Activated CD8-positive, alpha-beta memory T cell treated with anti-CD3 and anti-CD28 coated beads for 36 hours (primary cell): ENCODE measurements around the gene ARID3B. TPM values are rescaled to one million over a fixed set of nuclear protein-coding genes. Genes with fewer than 3 reads are reported as not detected.

Experiments used
- CTCF ChIA-PET: fragments of 350-600 bp; sonication (Branson Sonifier 250); formaldehyde crosslinking; loops from one replicate; lab custom pipeline; 2021; ENCODE audit warnings: antibody characterized with exemption; lab: Charles Lee
- POLR2A ChIA-PET: fragments of 350-600 bp; sonication (Branson Sonifier 250); formaldehyde crosslinking; loops from one replicate; lab custom pipeline; 2021; ENCODE audit warnings: antibody characterized with exemption; lab: Charles Lee
- total RNA-seq, 2 experiments: library from RNA; stranded (reverse); gene quantifications; one replicate each; pipeline ENCODE4 v1.2.3, GENCODE V29; 2021

Gene ARID3B
- total RNA-seq, 2 experiments from 2014 or later, result 34.2 to 34.3 TPM

GRCh38 chr15:74642348-74642733 is 101.3 kb downstream of the ARID3B start:
- POLR2A ChIA-PET, result no interaction called here

GRCh38 chr15:74642734-74643664 is 102.0 kb downstream of the ARID3B start:
- ChIA-PET POLR2A (no interaction called here), CTCF (interaction anchor here (0.7 to 13.5 kb wide), 3 partner anchors 11 to 308 kb away, joined by 3 to 259 read pairs (median 16); no protein-coding TSS in a partner anchor)

More at GRCh38 chr15:74642348-74642733, 101.3 kb downstream of the ARID3B start:
- CTCF ChIA-PET, result interaction anchor here (4.5 to 13.5 kb wide), 2 partner anchors 10 to 130 kb away, joined by 16 to 259 read pairs; no protein-coding TSS in a partner anchor

GRCh38 chr15:74643665-74644204 is 102.7 kb downstream of the ARID3B start:
- CTCF ChIA-PET, result interaction anchor here (0.7 to 4.5 kb wide), 2 partner anchors 12 to 307 kb away, joined by 3 to 16 read pairs; no protein-coding TSS in a partner anchor
- POLR2A ChIA-PET, result no interaction called here

- CTCF ChIA-PET, result interaction anchor here (1.2 to 1.5 kb wide), 2 partner anchors 11 to 122 kb away, joined by 3 to 9 read pairs; no protein-coding TSS in a partner anchor
These were observed 105.5 kb downstream of the ARID3B start for GRCh38 chr15:74646480-74646879.

More at GRCh38 chr15:74646480-74646879, 105.5 kb downstream of the ARID3B start:
- POLR2A ChIA-PET, result interaction anchor here (0.6 kb wide), 1 partner anchor 8 kb away, joined by 4 read pairs; no protein-coding TSS in a partner anchor

Other genes starting within 250 kb of the ARID3B start
- gene CYP11A1, start 173.6 kb upstream of the ARID3B start, total RNA-seq, result under 1 TPM; 0.13 to 0.23 TPM
- 100 to 1,000 TPM; 106 to 111 TPM for gene SEMA7A, start 107.3 kb upstream of the ARID3B start, total RNA-seq
- gene UBL7, start 80.1 kb upstream of the ARID3B start, total RNA-seq, result 10 to 100 TPM; 59.8 to 66.6 TPM
- gene CLK3, start 74.6 kb downstream of the ARID3B start, total RNA-seq, result 100 to 1,000 TPM; 109 to 112 TPM
- 10 to 100 TPM; 50.5 to 52.2 TPM for gene EDC3, start 154.8 kb downstream of the ARID3B start, total RNA-seq
- 1 to 10 TPM in 1 of 2 experiments, under 1 TPM in 1; 0.48 to 1.0 TPM for gene CYP1A1, start 184.3 kb downstream of the ARID3B start, total RNA-seq
- gene CYP1A2, start 207.6 kb downstream of the ARID3B start, total RNA-seq, result not detected
- 100 to 1,000 TPM; 289 to 301 TPM for gene CSK, start 240.9 kb downstream of the ARID3B start, total RNA-seq